Measurements from ENCODE around the gene WIPI1.
"Not testable (repeated sequence)": the region's sequence is repeated elsewhere in the genome, so short reads cannot be mapped to it uniquely, and the experiment has no call there.

Gene WIPI1

GRCh38 chr17:68384941-68385340 lies 72.4 kb downstream of the WIPI1 start:
- DNase-seq (ENCODE audit: low read depth in 2 of 2): no peak

- no peak for DNase-seq (ENCODE audit: low read depth in 2 of 2)
These were observed 72.8 kb downstream of the WIPI1 start for GRCh38 chr17:68384471-68384870.

GRCh38 chr17:68383443-68384321 lies 73.6 kb downstream of the WIPI1 start:
- no peak for DNase-seq (ENCODE audit: low read depth in 2 of 2)

- DNase-seq (ENCODE audit: low read depth in 2 of 2): no peak
These were observed 74.2 kb downstream of the WIPI1 start for GRCh38 chr17:68383120-68383442.

- no peak for DNase-seq (ENCODE audit: low read depth in 2 of 2)
These were observed 74.7 kb downstream of the WIPI1 start for GRCh38 chr17:68382582-68383085.

- DNase-seq (ENCODE audit: low read depth in 2 of 2): no peak
These were observed 76.0 kb downstream of the WIPI1 start for GRCh38 chr17:68381076-68381900.

- DNase-seq (ENCODE audit: low read depth in 2 of 2): no peak
These were observed 77.3 kb downstream of the WIPI1 start for GRCh38 chr17:68379692-68380677.

GRCh38 chr17:68379177-68379510 lies 78.2 kb downstream of the WIPI1 start:
- DNase-seq (ENCODE audit: low read depth in 2 of 2): no peak

GRCh38 chr17:68378268-68379176 lies 78.8 kb downstream of the WIPI1 start:
- no peak for DNase-seq (ENCODE audit: low read depth in 2 of 2)

- DNase-seq (ENCODE audit: low read depth in 2 of 2): no peak
These were observed 79.5 kb downstream of the WIPI1 start for GRCh38 chr17:68377771-68378267.

- not testable (repeated sequence) for DNase-seq (ENCODE audit: low read depth in 2 of 2)
These were observed 81.1 kb downstream of the WIPI1 start for GRCh38 chr17:68376178-68376577.

- no peak for DNase-seq (ENCODE audit: low read depth in 2 of 2)
These were observed 81.7 kb downstream of the WIPI1 start for GRCh38 chr17:68375566-68375965.
